Measurements from ENCODE around the gene RBFOX1.

- TF ChIP-seq CTCF (conservative IDR thresholded peaks at IDR 0.05; ENCODE audit: low read depth, low read length) = no peak
- TF ChIP-seq EZH2 (IDR thresholded peaks at IDR 0.05; ENCODE audit: low read length, unreplicated experiment) = no peak
- no peak for TF ChIP-seq EZH2phosphoT487 (IDR thresholded peaks at IDR 0.05; ENCODE audit: borderline replicate concordance, low read length)
Observed at GRCh38 chr16:7689234-7689633, 356.6 kb downstream of the RBFOX1 start.

Data from PC-3 (cell line).